Measurements from ENCODE around the gene PGAP6.

Gene PGAP6

DNA sequence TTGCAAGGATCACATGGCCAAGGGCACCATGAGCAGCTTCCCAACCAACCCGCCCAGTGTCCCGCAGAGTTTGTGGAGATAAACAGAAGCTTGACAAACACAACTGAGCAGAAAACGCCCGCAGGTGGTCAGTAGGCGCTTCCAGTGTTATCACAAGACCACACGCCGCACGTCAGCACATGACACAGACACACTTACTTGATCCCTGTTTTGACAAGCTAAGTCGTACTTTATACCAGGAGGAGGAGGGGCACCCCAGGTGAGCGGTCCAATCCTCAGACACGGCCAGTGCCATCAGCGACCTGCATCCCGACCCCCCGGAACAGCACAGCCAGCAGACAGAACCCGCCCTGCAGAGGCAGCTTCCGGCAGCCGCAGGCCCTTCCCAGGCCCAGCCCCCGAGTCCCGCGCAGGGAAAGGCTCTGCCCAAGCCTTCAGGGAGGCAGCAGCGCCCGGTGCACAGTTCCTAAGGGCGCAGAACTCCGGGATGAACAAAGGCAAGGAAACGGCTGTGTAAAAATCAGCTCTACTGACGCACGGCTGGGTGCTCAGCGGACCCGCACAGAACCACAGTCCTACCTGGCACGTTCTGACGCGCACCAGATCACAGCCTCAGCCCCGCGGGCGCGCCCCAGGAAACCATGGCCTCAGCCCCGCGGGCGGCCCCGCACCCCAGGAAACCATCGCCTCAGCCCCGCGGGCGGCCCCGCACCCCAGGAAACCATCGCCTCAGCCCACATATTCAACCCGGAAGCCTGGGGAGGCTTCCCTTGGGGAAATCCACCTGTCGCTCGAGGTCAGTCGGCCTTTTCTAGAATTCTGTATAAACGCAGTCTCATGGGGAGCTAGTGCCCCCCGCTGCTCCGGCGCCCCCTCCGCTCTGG, 57.1 kb downstream of the PGAP6 start:
- DNase-seq: peak in 1 of 2 experiments; percentile 51

- DNase-seq: no peak
These were observed 57.7 kb downstream of the PGAP6 start for GRCh38 chr16:324201-324450.

GRCh38 chr16:322476-323143, 59.2 kb downstream of the PGAP6 start:
- DNase-seq: no peak

DNA sequence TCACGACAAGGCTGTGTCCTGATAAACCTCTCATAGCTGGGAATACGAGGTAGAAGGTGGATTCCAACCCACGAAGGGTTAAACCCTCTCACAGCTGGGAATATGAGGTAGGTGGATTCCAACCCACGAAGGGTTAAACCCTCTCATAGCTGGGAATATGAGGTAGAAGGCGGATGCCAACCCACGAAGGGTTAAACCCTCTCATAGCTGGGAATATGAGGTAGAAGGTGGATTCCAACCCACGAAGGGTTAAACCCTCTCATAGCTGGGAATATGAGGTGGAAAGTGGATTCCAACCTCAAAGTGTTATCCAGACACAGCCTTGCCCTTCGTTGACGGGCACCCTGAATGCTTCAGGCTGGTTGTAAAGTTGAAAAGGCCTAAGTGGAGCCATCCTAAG, 60.2 kb downstream of the PGAP6 start:
- DNase-seq: no peak

Measured in NCI-H526 (cell line).